Skin epidermis (tissue), 12 donors: Measurements from ENCODE around the gene CP.
"Not testable (repeated sequence)": the region's sequence is repeated elsewhere in the genome, so short reads cannot be mapped to it uniquely, and the experiment has no call there.

Experiments used
- H3K27ac ChIP-seq, 21 experiments: fragments of 200-600 bp; sonication (generic) in 11 of 21; one replicate each; pipeline ENCODE4 v1.5.0; 2020; ENCODE audit warnings: mild to moderate bottlenecking in 3 of 21, inconsistent platforms in 2 of 21, moderate library complexity in 2 of 21
- H3K4me3 ChIP-seq, 7 experiments: fragments of 200-600 bp; sonication (generic) in 2 of 7; one replicate each; pipeline ENCODE4 v1.5.0; 2020; ENCODE audit warnings: inconsistent platforms in 2 of 7, mild to moderate bottlenecking in 2 of 7, moderate library complexity in 1 of 7

CP gene

DNA sequence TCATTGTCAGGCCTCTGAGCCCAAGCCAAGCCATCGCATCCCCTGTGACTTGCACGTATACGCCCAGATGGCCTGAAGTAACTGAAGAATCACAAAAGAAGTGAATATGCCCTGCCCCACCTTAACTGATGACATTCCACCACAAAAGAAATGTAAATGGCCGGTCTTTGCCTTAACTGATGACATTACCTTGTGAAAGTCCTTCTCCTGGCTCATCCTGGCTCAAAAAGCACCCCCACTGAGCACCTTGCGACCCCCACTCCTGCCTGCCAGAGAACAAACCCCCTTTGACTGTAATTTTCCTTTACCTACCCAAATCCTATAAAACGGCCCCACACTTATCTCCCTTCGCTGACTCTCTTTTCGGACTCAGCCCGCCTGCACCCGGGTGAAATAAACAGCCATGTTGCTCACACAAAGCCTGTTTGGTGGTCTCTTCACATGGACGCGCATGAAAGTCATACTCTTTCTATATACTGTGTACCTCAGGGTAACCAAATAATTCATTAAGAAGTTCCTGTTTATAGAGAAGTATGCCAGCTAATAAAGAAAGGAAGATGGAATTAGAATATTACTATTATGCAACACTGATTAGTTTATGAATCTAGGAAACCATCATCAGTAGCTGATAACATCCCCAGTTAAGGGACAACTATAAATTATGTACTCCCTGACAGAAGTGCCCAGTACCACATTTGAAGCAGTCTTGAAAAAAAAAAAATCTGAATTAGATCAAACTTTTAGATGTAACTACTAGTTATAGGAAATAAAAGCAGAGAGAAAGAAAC is 24.6 kb downstream of the CP start:
- H3K27ac ChIP-seq, H3K4me3 ChIP-seq: not testable (repeated sequence)

DNA sequence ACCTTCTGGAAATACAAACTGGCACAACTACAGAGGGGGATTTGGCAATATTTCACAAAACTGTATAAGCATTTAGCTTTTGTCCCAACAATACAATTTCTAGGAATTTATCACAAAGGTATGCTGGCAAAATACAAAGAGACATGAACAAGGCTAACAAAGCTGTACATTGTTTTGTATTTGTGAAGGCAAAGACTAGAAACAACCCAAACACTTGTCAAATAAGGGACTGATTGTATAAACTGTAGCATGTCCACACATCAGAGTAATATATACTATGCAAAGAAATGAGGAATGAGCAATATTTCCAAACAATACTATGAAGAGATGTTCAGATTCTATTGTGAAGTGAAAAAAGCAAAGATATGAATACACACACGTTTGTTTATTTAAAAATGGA is 26.4 kb downstream of the CP start:
- Histone ChIP-seq H3K27ac (no peak overlapping the region), H3K4me3 (no peak overlapping the region)

DNA sequence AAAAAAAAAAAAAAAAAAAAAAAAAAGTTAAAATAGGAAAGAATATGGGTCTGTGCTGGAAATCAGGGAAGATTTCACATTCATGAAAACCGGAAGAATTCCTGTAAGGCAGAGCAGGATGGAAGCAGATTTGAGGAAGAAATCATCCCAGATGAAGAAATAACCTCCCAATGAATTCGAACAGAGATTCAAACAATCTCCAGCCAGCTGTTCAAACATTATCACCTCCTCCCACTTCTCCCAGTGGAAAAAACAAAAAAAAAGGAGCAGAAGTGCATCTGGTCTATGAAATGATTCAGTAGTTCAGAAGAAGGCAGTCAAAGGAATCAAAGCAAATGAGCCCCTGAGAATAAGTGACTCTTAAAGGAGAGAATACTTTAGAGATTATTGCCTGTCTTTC is 33.1 kb downstream of the CP start:
- Histone ChIP-seq H3K4me3 (no peak overlapping the region), H3K27ac (no peak overlapping the region)

DNA sequence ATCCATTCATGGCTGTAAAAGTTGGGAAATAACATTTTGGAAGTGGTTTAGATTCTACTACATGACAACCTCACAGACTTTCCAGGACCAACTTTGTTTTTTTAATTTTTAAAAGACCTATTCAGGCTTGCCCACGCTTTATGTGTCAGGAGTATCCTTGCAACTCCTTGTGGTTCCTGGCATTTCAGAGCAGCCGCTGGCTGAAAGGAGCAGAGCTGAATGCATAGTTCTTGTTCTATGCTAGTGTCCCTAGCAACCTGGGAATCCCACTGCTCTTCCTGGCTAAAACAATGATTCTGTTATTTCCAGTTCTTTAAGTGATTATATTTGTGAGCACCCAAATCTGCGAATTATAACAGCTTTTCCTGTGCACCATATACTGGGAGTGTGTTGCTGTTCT is 34.9 kb downstream of the CP start:
- Histone ChIP-seq H3K4me3 (no peak overlapping the region), H3K27ac (no peak overlapping the region)

DNA sequence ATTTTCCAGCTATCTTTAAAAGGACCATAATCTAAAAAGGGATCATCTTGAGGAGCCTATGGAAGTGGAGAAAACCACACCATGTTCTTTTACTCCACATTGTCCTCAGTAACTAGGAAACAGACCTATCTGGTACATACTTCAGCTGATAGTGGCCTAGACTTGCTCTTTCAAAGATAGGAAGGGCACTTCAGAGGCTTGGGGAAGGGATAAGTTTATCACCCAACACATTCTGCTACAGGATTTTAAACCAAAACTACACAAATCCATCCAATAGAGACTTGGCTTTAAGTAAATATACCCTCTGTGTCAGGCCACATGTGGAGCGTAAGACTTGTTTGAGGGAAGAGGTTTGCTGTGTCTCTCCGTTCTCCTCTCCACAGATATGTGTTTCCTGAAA is 35.4 kb downstream of the CP start:
- H3K27ac ChIP-seq: no peak overlapping the region

DNA sequence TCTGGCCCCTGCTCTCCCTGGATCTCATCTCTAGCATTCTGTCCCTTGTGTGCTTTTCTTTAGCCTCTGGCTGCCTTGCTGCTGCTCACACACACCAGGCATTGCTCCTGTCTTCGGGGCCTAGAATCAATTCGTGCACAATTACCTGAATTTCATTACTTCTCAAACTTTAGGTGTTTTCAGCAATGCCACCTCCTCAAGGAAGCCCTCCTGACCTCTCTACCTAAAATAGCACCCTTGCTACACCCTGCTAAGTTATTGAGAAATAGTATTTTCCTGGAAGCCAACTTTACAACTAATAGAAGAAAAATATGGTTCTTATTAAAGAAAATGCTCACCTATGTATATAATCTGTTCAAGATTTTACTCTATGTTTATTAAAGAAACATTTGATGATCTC is 40.4 kb downstream of the CP start:
- no peak overlapping the region for H3K4me3 ChIP-seq
- H3K27ac ChIP-seq: peak overlapping the region in 2 of 21 experiments; percentile 1 to 56

More for the DNA sequence above, 35.4 kb downstream of the CP start:
- no peak overlapping the region for H3K4me3 ChIP-seq

DNA sequence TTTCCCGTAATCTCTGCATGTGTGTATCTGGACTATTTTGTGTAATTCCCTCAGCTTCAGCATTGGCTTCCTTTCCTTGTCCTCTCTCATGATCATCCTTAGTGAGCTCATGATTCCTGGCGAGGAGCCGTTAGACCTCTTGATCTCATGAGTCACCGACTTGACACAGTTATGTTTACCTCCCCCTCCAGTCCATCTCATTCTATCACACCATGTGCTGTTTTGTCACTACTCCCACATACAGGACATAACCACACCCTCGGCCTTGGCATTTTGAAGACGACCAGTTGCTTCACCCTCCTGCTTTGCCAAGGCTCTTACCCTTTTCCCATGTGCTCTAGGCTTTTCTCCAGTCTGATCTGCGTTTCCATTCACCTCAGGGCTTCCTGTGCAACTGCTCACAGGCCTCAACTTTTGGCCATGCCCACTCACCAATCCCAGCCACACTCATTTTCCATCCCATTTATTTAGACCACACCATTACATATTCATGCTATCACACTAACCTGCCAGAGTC is 41.5 kb downstream of the CP start:
- H3K27ac ChIP-seq: peak overlapping the region in 7 of 21 experiments; percentile 13 to 69 (median 51)
- no peak overlapping the region for H3K4me3 ChIP-seq

DNA sequence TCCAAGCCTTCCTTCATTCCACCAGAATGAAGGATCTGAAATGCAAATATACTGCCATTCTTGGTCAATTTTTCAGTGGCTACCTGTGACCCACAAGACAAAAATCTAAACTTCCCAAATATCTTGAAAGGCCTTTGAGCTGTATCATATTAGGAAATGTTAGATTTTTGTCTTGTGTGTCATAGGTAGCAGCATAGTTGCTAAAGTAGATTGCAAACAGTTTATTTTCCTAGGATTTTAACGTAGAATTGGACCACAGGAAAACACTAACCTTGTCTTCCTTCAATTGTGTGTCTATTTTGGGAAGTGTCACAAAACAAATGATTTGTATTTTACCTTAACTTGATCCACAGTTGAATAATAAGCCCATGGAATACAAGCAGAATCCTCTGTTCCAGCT is 42.4 kb downstream of the CP start:
- Histone ChIP-seq H3K4me3 (no peak overlapping the region), H3K27ac (peak overlapping the region in 6 of 21 experiments; percentile 5 to 67 (median 30))

DNA sequence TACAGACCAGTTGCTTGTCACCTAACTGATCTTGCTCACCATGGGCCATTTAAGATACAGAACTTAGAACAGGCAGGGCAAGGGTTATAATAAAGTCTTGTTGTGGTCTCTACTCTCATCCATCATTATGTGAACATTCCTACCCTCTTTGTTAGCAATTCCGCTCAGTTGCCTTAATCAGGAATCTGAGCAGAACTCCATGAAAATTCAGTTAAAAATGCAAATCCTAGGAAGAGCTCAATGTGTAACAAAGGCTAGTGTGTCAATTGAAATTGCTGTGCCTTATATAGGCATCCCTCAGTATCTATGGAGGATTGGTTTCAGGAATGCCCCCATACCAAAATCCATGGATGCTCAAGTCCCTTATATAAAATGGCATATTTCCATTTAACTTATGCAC is 44.5 kb downstream of the CP start:
- Histone ChIP-seq H3K4me3 (no peak overlapping the region), H3K27ac (no peak overlapping the region)

DNA sequence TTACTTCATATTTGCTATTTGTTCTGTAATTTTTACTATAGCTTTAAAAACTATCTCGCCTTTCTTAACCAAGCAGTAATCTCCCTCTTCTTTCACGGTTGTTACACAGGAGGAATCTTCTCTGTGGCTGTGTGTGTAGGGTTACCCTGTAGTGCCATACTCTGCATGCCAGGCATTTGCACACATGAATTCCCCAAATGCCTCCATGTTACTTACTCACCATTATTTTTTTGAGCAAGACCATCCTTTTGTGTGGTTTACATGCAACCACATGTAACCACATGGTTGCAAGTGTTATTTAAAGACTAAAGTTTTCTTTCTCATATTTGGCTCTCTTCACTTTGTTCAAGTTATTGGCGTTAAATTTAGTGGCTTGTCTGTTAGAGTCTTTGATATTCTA is 46.7 kb downstream of the CP start:
- Histone ChIP-seq H3K27ac (no peak overlapping the region), H3K4me3 (no peak overlapping the region)

DNA sequence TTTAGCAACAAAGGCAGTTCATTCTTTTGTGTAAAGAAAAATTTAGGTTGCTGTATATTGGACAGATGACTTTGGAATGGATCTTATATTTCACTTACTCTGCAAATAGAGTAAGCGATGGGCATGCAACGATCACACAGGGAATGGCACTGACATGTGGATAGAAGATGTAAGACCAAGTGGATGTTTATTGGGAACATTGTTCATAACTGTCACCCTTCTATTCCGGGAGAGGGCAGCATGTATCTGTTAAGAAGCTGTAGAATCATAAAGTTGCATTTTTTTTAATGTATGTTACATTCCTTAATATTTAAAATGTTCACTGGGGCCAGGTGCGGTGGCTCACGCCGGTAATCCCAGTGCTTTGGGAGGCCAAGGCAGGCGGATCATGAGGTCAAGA is 51.0 kb downstream of the CP start:
- H3K27ac ChIP-seq: no peak overlapping the region
- H3K4me3 ChIP-seq: no peak overlapping the region

DNA sequence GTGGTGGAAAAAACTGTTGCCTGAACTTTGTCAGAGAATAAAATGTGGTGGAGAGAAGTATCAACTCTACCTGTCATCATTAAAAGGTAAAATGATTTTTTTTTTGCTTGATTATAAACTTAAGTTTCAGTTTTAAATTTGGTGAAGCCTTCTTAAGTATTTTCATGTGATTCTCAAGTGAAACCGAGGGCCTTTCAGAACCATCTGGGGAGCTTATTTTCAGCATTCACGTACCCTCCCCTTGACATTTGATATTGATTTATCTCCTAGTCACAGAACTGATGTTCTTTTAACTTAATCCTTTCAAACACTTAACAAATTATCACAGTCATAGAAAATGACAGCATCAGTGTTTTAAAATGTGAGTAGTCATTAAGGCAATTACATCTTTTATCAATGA is 53.7 kb downstream of the CP start:
- no peak overlapping the region for H3K27ac ChIP-seq
- no peak overlapping the region for H3K4me3 ChIP-seq

DNA sequence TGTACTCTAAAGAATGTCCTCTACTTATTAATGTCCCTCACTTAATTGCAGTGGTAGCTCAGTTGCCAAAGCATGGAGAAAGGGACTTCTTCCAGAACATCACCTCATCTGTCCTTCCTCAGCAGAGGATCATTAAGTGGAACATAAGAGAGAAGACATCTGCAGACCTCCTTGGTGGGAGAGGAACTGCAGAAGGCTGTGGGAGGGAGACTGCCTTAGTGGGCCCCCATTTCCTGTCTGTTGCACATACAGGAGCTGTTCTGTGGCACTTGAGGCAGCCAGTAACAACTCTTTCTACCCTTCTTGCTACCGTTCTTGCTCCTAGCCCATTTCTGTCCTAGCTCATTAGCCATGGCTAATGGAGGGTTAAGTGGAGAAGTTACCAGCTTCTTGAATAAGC is 58.6 kb downstream of the CP start:
- no peak overlapping the region for H3K4me3 ChIP-seq
- H3K27ac ChIP-seq: no peak overlapping the region

DNA sequence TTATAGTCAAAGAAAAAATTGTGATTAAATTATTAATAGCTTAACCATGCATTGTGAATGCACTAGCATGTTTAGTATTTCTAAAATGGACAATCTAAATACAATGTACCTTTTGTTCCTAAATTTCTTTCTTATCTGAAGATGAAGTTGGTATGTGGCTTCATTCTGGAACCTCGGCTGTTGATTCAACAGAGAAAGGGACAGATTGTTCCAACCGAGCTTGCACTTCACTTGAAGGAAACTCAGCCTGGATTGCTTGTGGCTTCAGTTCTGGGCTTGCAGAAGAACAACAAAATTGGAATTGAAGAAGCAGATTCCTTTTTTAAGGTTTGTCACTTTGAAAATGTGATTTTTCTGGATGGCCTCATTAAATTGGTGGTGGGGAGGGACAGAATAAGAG is 59.6 kb downstream of the CP start:
- Histone ChIP-seq H3K27ac (no peak overlapping the region), H3K4me3 (no peak overlapping the region)

DNA sequence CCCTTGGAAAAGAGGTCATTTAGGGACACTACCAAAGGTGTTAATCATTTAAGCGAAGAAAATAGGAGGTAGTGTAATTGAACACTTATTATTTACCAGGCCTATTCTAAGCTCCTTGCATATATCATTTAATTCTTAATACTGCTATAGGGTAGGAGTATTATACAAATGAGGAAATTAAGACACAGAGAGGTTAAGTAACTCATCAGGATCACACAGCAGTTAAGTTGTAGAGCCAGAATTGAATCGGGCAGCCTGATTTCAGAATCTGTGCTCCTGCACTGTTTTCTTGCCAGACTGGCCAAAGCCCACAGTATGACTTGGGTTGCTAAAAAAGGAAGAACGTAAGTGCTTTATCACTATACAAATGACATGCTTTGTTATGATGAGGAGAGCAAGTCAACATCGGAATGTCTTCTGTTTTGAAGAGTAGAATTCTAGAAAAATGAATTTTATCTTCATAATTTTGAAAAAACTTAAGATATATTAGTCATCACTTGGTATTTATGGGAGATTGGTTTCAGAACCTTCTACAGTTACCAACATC is 60.8 kb downstream of the CP start:
- Histone ChIP-seq H3K4me3 (no peak overlapping the region), H3K27ac (no peak overlapping the region)

DNA sequence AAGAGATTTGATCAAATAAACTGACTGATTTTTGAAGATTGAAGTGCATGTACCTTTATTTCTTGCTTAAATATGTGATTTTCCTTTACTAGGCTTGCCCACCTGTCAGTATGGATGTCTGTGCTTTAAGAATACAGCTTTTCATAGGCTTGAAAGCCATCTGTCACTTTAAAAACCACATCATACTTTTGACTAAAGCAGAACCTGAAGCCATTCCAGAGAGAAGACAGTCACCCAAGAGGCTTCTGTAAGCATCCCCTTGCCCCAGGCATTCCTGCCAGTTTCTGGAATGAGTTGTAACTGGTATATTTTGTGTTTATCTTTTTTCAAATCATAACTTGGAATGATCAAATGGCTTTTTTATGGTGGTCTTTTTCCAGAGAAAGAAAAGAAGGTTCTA is 68.2 kb downstream of the CP start:
- no peak overlapping the region for H3K4me3 ChIP-seq

DNA sequence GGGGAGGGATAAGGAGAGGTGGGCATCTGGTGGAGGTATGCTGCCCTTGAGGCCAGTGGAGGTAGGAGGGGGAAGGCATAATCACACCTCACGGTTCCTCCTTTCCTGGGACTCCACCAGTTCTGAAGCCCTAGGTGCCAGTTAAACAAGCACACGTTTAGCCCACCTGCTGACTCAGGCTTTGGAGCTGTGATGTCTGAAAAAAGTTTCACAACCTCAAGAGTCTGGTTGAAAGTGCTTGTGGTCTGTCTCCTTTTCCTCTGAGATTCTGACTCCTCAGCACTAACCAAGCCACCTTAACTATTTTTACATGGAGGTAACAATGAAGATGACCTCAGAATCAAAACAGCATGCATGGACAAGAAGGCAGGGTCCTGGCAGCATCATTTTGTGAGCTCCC is 69.2 kb downstream of the CP start:
- H3K27ac ChIP-seq: peak overlapping the region in 2 of 21 experiments; percentile 17 to 25

More for the DNA sequence above, 68.2 kb downstream of the CP start:
- H3K27ac ChIP-seq: peak overlapping the region in 1 of 21 experiments; percentile 42

DNA sequence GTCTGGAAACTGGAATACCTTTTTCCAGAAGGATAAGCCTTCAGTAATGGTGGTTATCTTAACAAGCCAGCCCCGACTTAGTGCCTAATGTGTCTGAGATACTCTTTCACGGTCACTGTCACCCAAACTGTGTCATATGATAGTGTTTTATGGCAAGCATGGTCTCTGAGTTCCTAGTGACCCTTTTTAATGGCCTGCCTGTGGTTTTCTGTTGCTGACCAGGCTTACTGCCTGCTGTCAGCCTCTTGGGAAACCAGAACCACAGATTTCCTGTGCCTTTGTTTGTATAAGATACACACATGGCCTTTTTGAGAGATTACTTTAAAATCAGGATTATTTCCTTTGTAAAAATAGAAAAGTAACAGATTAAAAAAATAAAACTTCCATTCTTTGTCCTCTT is 69.8 kb downstream of the CP start:
- Histone ChIP-seq H3K4me3 (no peak overlapping the region), H3K27ac (peak overlapping the region in 1 of 21 experiments; percentile 25)

More for the DNA sequence above, 69.2 kb downstream of the CP start:
- H3K4me3 ChIP-seq: no peak overlapping the region

DNA sequence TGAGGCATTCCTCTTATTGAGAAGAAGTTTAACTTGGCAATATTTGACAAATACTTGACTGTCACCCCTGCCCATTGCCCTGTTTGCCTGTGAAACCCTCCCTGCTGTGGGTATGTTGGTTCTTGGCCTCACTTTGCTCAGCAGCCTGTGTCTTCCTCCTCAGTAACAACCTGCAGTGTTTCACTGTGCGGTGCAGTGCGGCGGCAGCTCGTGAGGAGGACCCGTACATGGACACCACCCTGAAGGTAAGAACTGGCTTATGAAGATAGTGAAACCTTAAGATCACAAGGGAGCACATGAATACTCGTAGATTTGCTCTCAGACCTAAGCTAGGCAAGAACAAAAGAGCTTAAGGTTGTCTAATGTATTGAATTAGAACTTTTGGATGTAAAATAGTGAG is 71.2 kb downstream of the CP start:
- no peak overlapping the region for H3K27ac ChIP-seq

DNA sequence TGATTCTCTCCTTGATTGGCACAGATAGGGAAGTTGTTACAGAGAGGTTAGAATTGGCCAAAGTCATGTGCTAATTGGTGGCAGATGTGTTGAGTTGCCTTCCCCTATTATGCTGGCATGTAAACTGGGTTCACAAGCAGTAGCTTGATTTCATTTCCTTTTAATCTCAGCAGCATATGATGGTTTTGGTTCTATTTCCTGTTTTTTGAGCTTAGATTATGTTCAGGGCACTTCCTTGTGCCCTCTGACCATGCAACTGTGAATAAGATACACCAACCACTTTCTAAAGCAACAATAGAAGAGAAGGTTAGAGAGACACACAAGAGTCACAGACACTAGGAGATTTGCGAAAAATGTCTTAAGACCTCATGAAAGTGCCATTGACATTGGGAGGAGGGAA is 75.7 kb downstream of the CP start:
- H3K4me3 ChIP-seq: no peak overlapping the region
- H3K27ac ChIP-seq: peak overlapping the region in 11 of 21 experiments; percentile 10 to 75 (median 48)

More for the DNA sequence above, 71.2 kb downstream of the CP start:
- no peak overlapping the region for H3K4me3 ChIP-seq

DNA sequence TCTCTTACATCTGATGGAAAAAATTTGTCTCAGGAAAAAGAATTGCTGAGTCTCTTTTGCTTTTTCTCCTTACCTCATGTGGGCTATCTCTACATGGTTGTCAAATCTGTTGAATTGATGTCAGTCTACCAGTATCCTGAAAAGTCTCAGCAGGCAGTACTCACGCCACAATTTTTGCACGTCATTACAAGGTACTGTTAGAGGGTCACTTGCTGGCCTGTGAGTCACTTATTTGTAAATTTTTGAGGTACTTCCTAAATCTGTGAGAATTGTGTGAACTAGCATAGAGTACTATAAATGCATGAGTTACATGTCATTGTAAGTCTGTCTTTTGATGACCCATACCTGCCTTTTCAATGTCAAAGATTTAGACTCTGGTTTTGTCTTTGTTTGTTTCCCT is 76.3 kb downstream of the CP start:
- peak overlapping the region in 7 of 21 experiments; percentile 11 to 75 (median 42) for H3K27ac ChIP-seq
- H3K4me3 ChIP-seq: no peak overlapping the region
